T-cell (primary cell): ENCODE data around the gene ZNF778. TPM values are rescaled to one million over a fixed set of nuclear protein-coding genes. Genes with fewer than 3 reads are reported as not detected.
A peak's percentile ranks its signal among the peaks of the same experiment; 100 is the strongest.
"Not testable (repeated sequence)": the region's sequence is repeated elsewhere in the genome, so short reads cannot be mapped to it uniquely, and the experiment has no call there.

Experiments
- ATAC-seq, 4 experiments: fragments of 200-7000 bp in 3 of 4; fragments of 150-1000 bp in 1 of 4; cut with Tn5 transposase; replicated peaks in 1 of 4; 1 replicate in 3 of 4; 2 replicates in 1 of 4; pipeline ENCODE4 v1.10.0; 2021; ENCODE audit warnings: moderate library complexity in 3 of 4, mild to moderate bottlenecking in 2 of 4, moderate number of reproducible peaks in 1 of 4
- CTCF ChIA-PET, 2 donors: fragments of 300-600 bp; sonication (Branson Sonifier 250); formaldehyde crosslinking; loops; one replicate each; lab custom pipeline; 2022; ENCODE audit warnings: antibody characterized with exemption in 2 of 2; lab: Charles Lee
- POLR2A ChIA-PET, 2 donors: fragments of 300-600 bp; sonication (Branson Sonifier 250); formaldehyde crosslinking; loops; one replicate each; lab custom pipeline; 2022; ENCODE audit warnings: antibody characterized with exemption in 2 of 2; lab: Charles Lee
- DNase-seq, 35 experiments: peaks; one replicate each; pipeline versions ENCODE4 v3.0.0 to v3.0.0-alpha.2; 2013 to 2023
- H3K27ac ChIP-seq: one replicate; pipeline ENCODE4 v1.5.1; 2013; ENCODE audit warnings: low read length
- H3K27me3 ChIP-seq, 2 experiments: replicated peaks in 1 of 2; 1 replicate in 1 of 2; 2 replicates in 1 of 2; pipeline versions ENCODE4 v1.6.1 to v1.7.0; 2013; ENCODE audit warnings: low read length in 1 of 2, mixed read lengths in 1 of 2; ENCODE audit not compliant: control insufficient read depth in 2 of 2, insufficient read depth in 2 of 2; ENCODE audit errors: extremely low read depth in 1 of 2
- H3K36me3 ChIP-seq, 2 donors: 1 replicate in 1 of 2; 2 replicates in 1 of 2; pipeline versions ENCODE4 v1.6.1 to v1.7.0; 2013; ENCODE audit warnings: low read length in 1 of 2; ENCODE audit not compliant: control insufficient read depth in 2 of 2, insufficient read depth in 1 of 2; ENCODE audit errors: extremely low read depth in 1 of 2
- H3K4me1 ChIP-seq, 2 experiments: 1 replicate in 1 of 2; 2 replicates in 1 of 2; pipeline versions ENCODE4 v1.6.1 to v1.7.0; 2013; ENCODE audit warnings: low read length in 2 of 2, mixed read lengths in 1 of 2; ENCODE audit not compliant: insufficient read depth in 2 of 2, control insufficient read depth in 1 of 2; ENCODE audit errors: extremely low read depth in 1 of 2
- H3K4me3 ChIP-seq, 2 donors: 1 replicate in 1 of 2; 2 replicates in 1 of 2; pipeline versions ENCODE4 v1.5.1 to v1.7.0; 2013; ENCODE audit warnings: mild to moderate bottlenecking in 2 of 2, low read length in 1 of 2, moderate library complexity in 1 of 2; ENCODE audit not compliant: control insufficient read depth in 1 of 2; ENCODE audit errors: extremely low read depth in 1 of 2
- H3K9me3 ChIP-seq: 2 replicates; pipeline ENCODE4 v1.7.0; 2013
- H3K27ac Mint-ChIP-seq, 2 donors: one replicate each; pipeline ENCODE4 v1.8.0; 2020 to 2021; ENCODE audit warnings: mild to moderate bottlenecking in 2 of 2, mixed read lengths in 2 of 2
- H3K27me3 Mint-ChIP-seq, 2 donors: one replicate each; pipeline ENCODE4 v1.8.0; 2021 to 2022; ENCODE audit warnings: mixed read lengths in 2 of 2
- H3K36me3 Mint-ChIP-seq: one replicate; pipeline ENCODE4 v1.8.0; 2021; ENCODE audit warnings: mixed read lengths
- H3K4me1 Mint-ChIP-seq, 3 donors: one replicate each; pipeline ENCODE4 v1.8.0; 2020 to 2022; ENCODE audit warnings: mixed read lengths in 3 of 3, mild to moderate bottlenecking in 1 of 3
- H3K4me3 Mint-ChIP-seq, 3 donors: one replicate each; pipeline ENCODE4 v1.8.0; 2020 to 2022; ENCODE audit warnings: mild to moderate bottlenecking in 3 of 3, mixed read lengths in 3 of 3, moderate library complexity in 3 of 3
- H3K9me3 Mint-ChIP-seq, 3 donors: one replicate each; pipeline ENCODE4 v1.8.0; 2020 to 2022; ENCODE audit warnings: mixed read lengths in 3 of 3
- whole genome bisulfite sequencing: methylation state at CpG from one replicate; pipeline ENCODE4 v1.1.5; 2013; ENCODE audit warnings: missing lambda C conversion rate; ENCODE audit not compliant: insufficient coverage; 5-methylcytosine and 5-hydroxymethylcytosine counted together
- total RNA-seq, 35 experiments: library from RNA in 6 of 35; stranded (reverse) in 6 of 35; fragments of 120-200 nt in 1 of 35; gene quantifications; one replicate each; pipeline versions ENCODE4 v1.2.1 to v1.2.4 and lab custom pipeline; 2013 to 2026

The ZNF778 gene
- total RNA-seq, 5 donors from 2014 or later (not counting 1 experiment from before 2014, with no cell fraction given), result 6.0 to 16.3 (median 13.6) TPM

DNA sequence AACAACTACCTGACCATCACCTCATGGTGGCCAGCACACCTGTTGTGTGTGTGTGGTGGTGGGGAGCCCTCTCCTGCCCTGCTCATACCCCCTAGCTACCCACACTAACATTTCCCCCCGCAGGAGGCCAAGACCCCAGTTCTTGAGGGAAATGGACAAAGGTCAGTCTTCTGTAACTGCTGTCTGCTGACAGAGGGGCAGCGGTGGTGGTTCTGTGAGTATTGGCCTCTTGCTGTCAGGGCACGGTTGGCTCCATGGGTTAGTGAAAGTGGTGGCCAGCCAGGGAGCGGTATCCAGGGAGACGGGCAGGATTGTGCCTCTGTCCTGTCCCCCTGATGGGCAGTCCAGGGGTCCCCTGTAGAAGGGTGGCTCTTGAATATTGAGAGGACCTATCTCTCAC lies 26.2 kb downstream of the ZNF778 start:
- DNase-seq, result no peak
- Histone ChIP-seq H3K4me3 (no peak overlapping the region), H3K9me3 (no peaks in the 10 kb centered on the region), H3K36me3 (no peaks in the 10 kb centered on the region), H3K4me1 (peaks cover 3 to 41% of the 10 kb centered on the region in 2 experiments), H3K27ac (no peak overlapping the region), H3K27me3 (peaks cover 0 to 3% of the 10 kb centered on the region in 2 experiments)
- no peaks in the 10 kb centered on the region for H3K9me3 Mint-ChIP-seq
- CTCF ChIA-PET, result no interaction called here
- H3K36me3 Mint-ChIP-seq, result no peaks in the 10 kb centered on the region
- no peaks in the 10 kb centered on the region for H3K27me3 Mint-ChIP-seq
- no peak for ATAC-seq
- no CpG with 5 or more reads among the region's 5 CpGs for WGBS
- no peak overlapping the region for H3K4me3 Mint-ChIP-seq
- POLR2A ChIA-PET, result no interaction called here
- peak overlapping the region; percentile 39 to 61 for H3K27ac Mint-ChIP-seq
- H3K4me1 Mint-ChIP-seq, result peaks cover 13 to 28% (median 26%) of the 10 kb centered on the region in 3 donors

DNA sequence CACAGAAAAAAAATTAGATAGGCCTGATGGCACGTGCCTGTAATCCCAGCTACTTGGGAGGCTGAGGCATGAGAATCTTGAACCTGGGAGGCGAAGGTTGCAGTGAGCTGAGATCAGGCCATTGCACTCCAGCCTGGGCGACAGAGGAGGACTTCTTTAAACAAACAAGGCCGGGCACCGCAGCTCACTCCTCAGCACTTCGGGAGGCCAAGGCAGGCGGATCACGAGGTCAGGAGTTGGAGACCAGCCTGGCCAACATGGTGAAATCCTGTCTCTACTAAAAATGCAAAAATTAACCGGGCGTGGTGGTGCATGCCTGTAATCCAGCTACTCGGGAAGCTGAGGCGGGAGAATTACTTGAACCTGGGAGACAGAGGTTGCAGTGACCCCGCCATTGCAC lies 26.8 kb downstream of the ZNF778 start:
- H3K36me3 ChIP-seq, H3K9me3 ChIP-seq, H3K27me3 Mint-ChIP-seq, POLR2A ChIA-PET, DNase-seq, H3K36me3 Mint-ChIP-seq, H3K27ac ChIP-seq, H3K9me3 Mint-ChIP-seq, H3K27ac Mint-ChIP-seq, H3K4me3 Mint-ChIP-seq, H3K4me3 ChIP-seq, H3K27me3 ChIP-seq, ATAC-seq, CTCF ChIA-PET: not testable (repeated sequence)
- peaks cover 13 to 28% (median 26%) of the 10 kb centered on the region in 3 donors for H3K4me1 Mint-ChIP-seq
- WGBS, result 87% methylated on average over 7 of the region's 13 CpGs
- peaks cover 3 to 42% of the 10 kb centered on the region in 2 experiments for H3K4me1 ChIP-seq

DNA sequence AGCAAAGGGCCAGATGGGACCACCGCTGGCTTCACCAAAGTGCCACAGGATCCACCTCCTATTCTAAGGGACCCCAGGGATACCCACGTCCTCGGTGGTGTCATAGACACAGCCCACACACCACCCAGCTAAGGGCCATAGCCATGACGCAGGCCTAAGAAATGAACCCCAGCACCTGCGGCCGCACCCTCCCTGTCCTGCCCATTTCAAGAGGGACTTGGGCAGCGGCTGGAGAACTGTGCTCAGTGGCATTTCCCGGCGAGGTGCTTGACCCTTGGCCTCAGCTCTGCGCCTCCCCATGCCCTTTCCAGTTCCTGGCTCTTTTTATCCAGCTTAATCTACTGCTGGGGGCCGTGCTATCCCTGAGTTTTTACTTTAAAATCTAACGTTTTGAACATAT lies 27.3 kb downstream of the ZNF778 start:
- H3K36me3 Mint-ChIP-seq, result no peaks in the 10 kb centered on the region
- peaks cover 0 to under 1% (median under 1%) of the 10 kb centered on the region in 3 donors for H3K9me3 Mint-ChIP-seq
- no peak overlapping the region for H3K4me3 Mint-ChIP-seq
- CTCF ChIA-PET, result no interaction called here
- H3K27ac Mint-ChIP-seq, result no peak overlapping the region
- Histone ChIP-seq H3K9me3 (no peaks in the 10 kb centered on the region), H3K27me3 (peaks cover 0 to 3% of the 10 kb centered on the region in 2 experiments), H3K36me3 (no peaks in the 10 kb centered on the region), H3K27ac (no peak overlapping the region), H3K4me3 (no peak overlapping the region), H3K4me1 (peaks cover 3 to 42% of the 10 kb centered on the region in 2 experiments)
- H3K4me1 Mint-ChIP-seq, result peaks cover 13 to 27% (median 26%) of the 10 kb centered on the region in 3 donors
- H3K27me3 Mint-ChIP-seq, result no peaks in the 10 kb centered on the region
- ATAC-seq, result no peak
- POLR2A ChIA-PET, result no interaction called here
- 87% methylated on average over 7 of the region's 12 CpGs for WGBS
- DNase-seq, result no peak

DNA sequence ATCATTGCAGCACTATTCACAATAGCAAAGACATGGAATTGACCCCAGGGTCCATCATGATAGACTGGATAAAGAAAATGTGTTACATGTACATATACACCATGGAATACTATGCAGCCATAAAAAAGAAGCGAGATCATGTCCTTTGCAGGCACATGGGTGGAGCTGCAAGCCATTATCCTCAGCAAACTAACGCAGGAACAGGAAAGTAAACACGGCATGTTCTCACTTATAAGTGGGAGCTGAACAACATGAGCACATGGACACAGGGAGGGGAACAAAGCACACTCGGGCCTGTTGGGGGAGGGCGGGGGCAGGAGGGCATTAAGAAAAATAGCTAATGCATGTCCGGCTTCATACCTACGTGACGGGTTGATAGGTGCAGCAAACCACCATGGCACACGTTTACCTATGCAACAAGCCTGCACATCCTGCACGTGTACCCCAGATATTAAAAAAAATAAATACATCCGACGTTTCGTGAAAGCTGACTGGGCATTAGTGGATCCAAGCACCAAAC lies 28.9 kb downstream of the ZNF778 start:
- POLR2A ChIA-PET, result interaction anchor here (0.5 to 0.8 kb wide), 3 partner anchors 250 to 436 kb away, joined by 3 to 4 read pairs (median 3); partner anchors contain the start of gene APRT (in 1 of the 2)
- DNase-seq (no peak), ATAC-seq (no peak)
- H3K27ac Mint-ChIP-seq, result peak overlapping the region; percentile 1 to 64
- peaks cover 2% of the 10 kb centered on the region for H3K36me3 Mint-ChIP-seq
- H3K4me1 Mint-ChIP-seq, result peaks cover 11 to 23% (median 21%) of the 10 kb centered on the region in 3 donors
- peaks cover 7 to 8% (median 8%) of the 10 kb centered on the region in 3 donors for H3K9me3 Mint-ChIP-seq
- Histone ChIP-seq H3K36me3 (no peaks in the 10 kb centered on the region), H3K4me3 (no peak overlapping the region), H3K4me1 (peaks cover 3 to 33% of the 10 kb centered on the region in 2 experiments), H3K9me3 (no peaks in the 10 kb centered on the region), H3K27ac (no peak overlapping the region), H3K27me3 (peaks cover 0 to 3% of the 10 kb centered on the region in 2 experiments)
- 93% methylated on average over 6 of the region's 13 CpGs for WGBS
- no peaks in the 10 kb centered on the region for H3K27me3 Mint-ChIP-seq
- H3K4me3 Mint-ChIP-seq, result peak overlapping the region; percentile 50 to 65 (median 59)
- CTCF ChIA-PET, result interaction anchor here in 1 of 2 donors (0.6 kb wide), 1 partner anchor 13 kb away, joined by 3 read pairs; no protein-coding TSS in a partner anchor

DNA sequence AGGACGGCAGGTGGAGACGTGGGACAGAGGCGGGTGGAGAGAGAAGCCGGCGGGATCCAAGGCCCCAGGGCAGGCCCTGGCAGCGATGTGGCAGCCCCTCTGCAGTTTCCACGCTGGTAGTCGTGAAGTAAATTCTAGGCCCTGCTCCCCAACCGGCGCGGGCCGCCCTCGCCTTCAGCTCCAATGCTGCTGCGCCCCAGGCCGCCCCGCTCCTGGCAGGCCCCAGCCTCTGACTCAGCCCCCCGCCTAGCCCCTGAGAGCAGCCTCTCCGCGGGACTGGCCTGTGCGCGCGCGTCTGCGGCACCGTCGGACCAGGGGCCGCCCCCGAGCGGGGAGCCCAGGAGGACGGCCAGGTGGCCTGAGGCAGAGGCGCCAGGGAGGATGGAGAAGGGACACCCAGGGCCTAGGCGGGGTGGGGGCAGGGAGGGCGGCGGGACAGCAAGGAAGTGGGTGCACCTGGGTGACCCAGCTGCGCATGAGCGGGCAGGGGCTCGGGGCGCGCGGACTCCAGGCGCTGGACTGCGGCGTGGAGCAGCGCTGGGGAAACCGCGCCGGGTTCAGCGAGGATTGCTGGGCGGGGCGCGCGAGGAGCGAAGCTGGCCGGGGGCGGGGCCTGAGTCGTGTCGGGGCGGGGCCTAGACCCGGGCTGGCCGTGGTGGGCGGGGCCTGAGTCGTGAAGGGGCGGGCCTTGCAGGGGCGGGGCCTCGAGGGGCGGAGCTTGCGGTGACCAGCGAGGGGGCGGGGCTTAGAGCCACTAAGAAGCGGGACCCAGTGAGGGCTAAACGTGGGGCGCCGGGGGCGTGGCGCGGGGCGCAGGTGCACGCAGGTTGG lies 29.6 kb downstream of the ZNF778 start:
- no peaks in the 10 kb centered on the region for H3K36me3 ChIP-seq
- Mint-ChIP-seq H3K9me3 (peaks cover 7 to 8% (median 8%) of the 10 kb centered on the region in 3 donors), H3K27me3 (no peaks in the 10 kb centered on the region), H3K36me3 (peaks cover 2% of the 10 kb centered on the region), H3K4me3 (peak overlapping the region; percentile 64 to 71 (median 65)), H3K4me1 (peaks cover 11 to 22% (median 21%) of the 10 kb centered on the region in 3 donors), H3K27ac (peak overlapping the region in 1 of 2 donors; percentile 64)
- 12% methylated on average over 62 of the region's 78 CpGs for WGBS
- no peaks in the 10 kb centered on the region for H3K9me3 ChIP-seq
- peaks cover 0 to 27% of the 10 kb centered on the region in 2 experiments for H3K4me1 ChIP-seq
- peaks cover 0 to 3% of the 10 kb centered on the region in 2 experiments for H3K27me3 ChIP-seq
- POLR2A ChIA-PET, result interaction anchor here (0.5 to 0.8 kb wide), 2 partner anchors 249 to 435 kb away, joined by 3 to 4 read pairs; partner anchors contain the start of gene APRT (in 1 of the 2)
- DNase-seq (peak; percentile 81 to 98 (median 93)), ATAC-seq (peak; percentile 86 to 96 (median 91))
- no peak overlapping the region for H3K27ac ChIP-seq
- peak overlapping the region; percentile 19 to 72 for H3K4me3 ChIP-seq
- CTCF ChIA-PET, result interaction anchor here in 1 of 2 donors (0.6 kb wide), 1 partner anchor 55 kb away, joined by 5 read pairs; no protein-coding TSS in a partner anchor

DNA sequence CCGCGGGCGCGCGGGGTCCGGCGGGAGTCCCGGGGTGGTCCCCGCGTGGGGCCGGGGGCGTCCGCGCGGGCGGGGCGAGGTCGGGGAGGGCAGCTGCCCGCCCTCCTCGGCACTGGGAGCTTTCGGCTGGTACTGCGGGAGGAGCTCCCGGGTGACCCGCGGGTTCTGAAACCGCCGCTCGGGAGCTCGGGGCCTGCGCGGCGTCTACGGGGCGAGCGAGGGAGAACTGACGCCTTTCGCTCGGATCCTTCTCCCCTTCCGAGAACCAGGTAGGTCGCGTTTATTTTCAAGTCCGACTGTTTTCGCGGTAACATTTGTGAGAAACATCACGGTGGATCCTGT lies 30.2 kb downstream of the ZNF778 start:
- H3K27me3 Mint-ChIP-seq, H3K36me3 ChIP-seq, H3K27ac Mint-ChIP-seq, H3K36me3 Mint-ChIP-seq, DNase-seq, POLR2A ChIA-PET, H3K27ac ChIP-seq, H3K9me3 ChIP-seq, H3K9me3 Mint-ChIP-seq, H3K27me3 ChIP-seq: not testable (repeated sequence)
- ATAC-seq, result peak in 2 of 4 experiments; percentile 57 to 58
- WGBS, result under 1% methylated on average over 38 of the region's 45 CpGs
- peaks cover 0 to 22% of the 10 kb centered on the region in 2 experiments for H3K4me1 ChIP-seq
- H3K4me1 Mint-ChIP-seq, result peaks cover 11 to 22% (median 21%) of the 10 kb centered on the region in 3 donors
- H3K4me3 ChIP-seq, result peak overlapping the region; percentile 51 to 72
- CTCF ChIA-PET, result interaction anchor here in 1 of 2 donors (0.6 kb wide), 1 partner anchor 55 kb away, joined by 5 read pairs; no protein-coding TSS in a partner anchor
- H3K4me3 Mint-ChIP-seq, result peak overlapping the region; percentile 65 to 78 (median 71)
